Keratinocyte (primary cell): ENCODE results near the gene SMYD4. TPM values are rescaled to one million over a fixed set of nuclear protein-coding genes. Genes with fewer than 3 reads are reported as not detected.

ENCODE experiments used
- DNase-seq: peaks from one replicate; pipeline ENCODE4 v3.0.0-alpha.2; 2011; ENCODE audit warnings: low read depth, missing footprints, low spot score
- FAIRE-seq: peaks from 2 replicates; lab custom pipeline; 2011; peaks lifted over from hg19 to GRCh38; lab: Jason Lieb, UNC
- H2AFZ ChIP-seq: 2 replicates; pipeline ENCODE4 v1.6.0; 2012; ENCODE audit warnings: low read length, control low read depth, inconsistent platforms; ENCODE audit not compliant: control insufficient read depth
- H3K27ac ChIP-seq: 2 replicates; pipeline ENCODE4 v1.5.1; 2011; ENCODE audit warnings: low read length; ENCODE audit not compliant: control insufficient read depth, insufficient read depth
- H3K27me3 ChIP-seq: 3 replicates; pipeline ENCODE4 v1.6.0; 2011; ENCODE audit warnings: low read length; ENCODE audit not compliant: control insufficient read depth, insufficient read depth; ENCODE audit errors: extremely low read depth
- H3K36me3 ChIP-seq, 2 experiments: 2 replicates in 1 of 2; 3 replicates in 1 of 2; pipeline ENCODE4 v1.5.1; 2011; ENCODE audit warnings: low read length in 2 of 2, mild to moderate bottlenecking in 1 of 2; ENCODE audit not compliant: control insufficient read depth in 2 of 2, insufficient read depth in 2 of 2; ENCODE audit errors: extremely low read depth in 1 of 2
- H3K4me1 ChIP-seq: 3 replicates; pipeline ENCODE4 v1.5.1; 2011; ENCODE audit warnings: low read length; ENCODE audit not compliant: control insufficient read depth, insufficient read depth; ENCODE audit errors: extremely low read depth
- H3K4me2 ChIP-seq: 3 replicates; pipeline ENCODE4 v1.6.0; 2011; ENCODE audit warnings: low read depth, low read length; ENCODE audit not compliant: control insufficient read depth, insufficient read depth; ENCODE audit errors: extremely low read depth
- H3K4me3 ChIP-seq, 3 experiments: fragments of 200-600 bp in 1 of 3; sonication (generic) in 1 of 3; 2 replicates in 2 of 3; 3 replicates in 1 of 3; pipeline ENCODE4 v1.5.1; 2011 to 2016; ENCODE audit warnings: low read length in 3 of 3, mild to moderate bottlenecking in 3 of 3, control low read depth in 2 of 3, inconsistent platforms in 1 of 3, low read depth in 1 of 3, mixed read lengths in 1 of 3, mixed run types in 1 of 3, moderate library complexity in 1 of 3; ENCODE audit not compliant: control insufficient read depth in 2 of 3, insufficient read depth in 2 of 3; ENCODE audit errors: extremely low read depth in 1 of 3
- H3K79me2 ChIP-seq: 2 replicates; pipeline ENCODE4 v1.6.0; 2012; ENCODE audit warnings: low read length; ENCODE audit not compliant: control insufficient read depth, insufficient read depth
- H3K9ac ChIP-seq: 3 replicates; pipeline ENCODE4 v1.6.0; 2011; ENCODE audit warnings: low read length; ENCODE audit not compliant: control insufficient read depth, insufficient read depth; ENCODE audit errors: extremely low read depth
- H3K9me1 ChIP-seq: 3 replicates; pipeline ENCODE4 v1.6.0; 2011; ENCODE audit warnings: low read length; ENCODE audit not compliant: control insufficient read depth, insufficient read depth; ENCODE audit errors: extremely low read depth
- H3K9me3 ChIP-seq: 2 replicates; pipeline ENCODE4 v1.5.1; 2012; ENCODE audit warnings: low read depth, low read length; ENCODE audit not compliant: control insufficient read depth
- H4K20me1 ChIP-seq: 3 replicates; pipeline ENCODE4 v1.6.0; 2011; ENCODE audit warnings: low read length; ENCODE audit not compliant: control insufficient read depth, insufficient read depth; ENCODE audit errors: extremely low read depth
- EZH2 ChIP-seq: IDR thresholded peaks from one replicate; pipeline ENCODE4 v1.6.1; 2012; ENCODE audit warnings: inconsistent platforms, mild to moderate bottlenecking, low read length, moderate library complexity
- dilution Hi-C: fragments of 300-500 bp; cut with MboI; formaldehyde crosslinking; loops from one replicate; pipeline ENCODE4 v1.7.0; 2020; ENCODE audit warnings: low sequenced_read_pairs; ENCODE audit not compliant: extremely low pct_ligation_motif_present
- polyA plus RNA-seq, 5 experiments: library from polyadenylated mRNA; depleted of rRNA in 3 of 5; stranded (reverse) in 3 of 5; stranded (forward) in 1 of 5; unstranded in 1 of 5; fragments of >200 nt; gene quantifications; 1 replicate in 1 of 5; 2 replicates in 3 of 5; 3 replicates in 1 of 5; pipeline versions ENCODE4 v1.2.1 to v1.2.3, GENCODE V29; 2011 to 2012; ENCODE audit warnings: missing spikeins in 2 of 5, low read depth in 1 of 5, low replicate concordance in 1 of 5
- TF ChIP-seq, protein P1 (sequence below), 3 experiments: IDR thresholded peaks in 1 of 3; conservative IDR thresholded peaks in 1 of 3; optimal IDR thresholded peaks in 1 of 3; 2 replicates in 2 of 3; 3 replicates in 1 of 3; pipeline versions ENCODE3 to v1.5.1; 2011; ENCODE audit warnings: low read length in 3 of 3, mild to moderate bottlenecking in 3 of 3, moderate library complexity in 2 of 3, control low read depth in 1 of 3, inconsistent platforms in 1 of 3; ENCODE audit not compliant: insufficient read depth in 2 of 3; ENCODE audit errors: extremely low read depth in 1 of 3

The SMYD4 gene
- polyA plus RNA-seq, 1 donor (not counting 4 experiments of a cell fraction or from before 2014, with no cell fraction given), result 6.3 TPM

DNA sequence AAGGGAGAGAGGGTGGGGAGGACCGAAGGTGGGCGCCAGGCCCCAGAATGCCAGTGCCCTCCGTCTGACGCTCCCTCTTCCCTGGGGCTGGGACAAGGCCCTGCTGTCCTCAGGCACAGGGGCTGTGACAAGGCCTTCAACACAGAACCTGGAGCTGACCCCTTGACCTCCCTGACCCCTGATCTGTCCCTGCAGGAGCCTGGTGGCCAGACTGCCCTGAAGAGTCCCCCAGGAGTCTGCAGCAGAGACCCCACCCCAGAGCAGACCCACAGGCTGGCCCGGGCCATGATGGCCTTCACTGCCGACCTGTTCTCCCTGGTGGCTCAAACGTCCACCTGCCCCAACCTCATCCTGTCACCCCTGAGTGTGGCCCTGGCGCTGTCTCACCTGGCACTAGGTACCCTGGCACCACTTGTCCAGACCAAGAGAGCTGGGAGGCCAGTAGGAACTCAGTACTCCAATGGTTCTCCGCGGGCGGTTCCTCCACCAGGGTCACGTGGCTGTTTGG, 84.1 kb downstream of the SMYD4 start:
- no peaks in the 10 kb centered on the region for H3K36me3 ChIP-seq
- no peak overlapping the region for H3K27ac ChIP-seq
- no peak overlapping the region for H3K4me2 ChIP-seq
- DNase-seq (no peak), FAIRE-seq (no peak)
- H4K20me1 ChIP-seq, result no peaks in the 10 kb centered on the region
- dilution Hi-C loops, result no loop called here
- H3K9me3 ChIP-seq, result no peaks in the 10 kb centered on the region
- H3K9me1 ChIP-seq, result no peaks in the 10 kb centered on the region
- no peak overlapping the region for H2AFZ ChIP-seq
- H3K79me2 ChIP-seq, result no peaks in the 10 kb centered on the region
- H3K4me1 ChIP-seq, result peaks cover 9% of the 10 kb centered on the region
- no peak overlapping the region for H3K9ac ChIP-seq
- H3K4me3 ChIP-seq, result no peak overlapping the region
- TF ChIP-seq, protein P1, sequence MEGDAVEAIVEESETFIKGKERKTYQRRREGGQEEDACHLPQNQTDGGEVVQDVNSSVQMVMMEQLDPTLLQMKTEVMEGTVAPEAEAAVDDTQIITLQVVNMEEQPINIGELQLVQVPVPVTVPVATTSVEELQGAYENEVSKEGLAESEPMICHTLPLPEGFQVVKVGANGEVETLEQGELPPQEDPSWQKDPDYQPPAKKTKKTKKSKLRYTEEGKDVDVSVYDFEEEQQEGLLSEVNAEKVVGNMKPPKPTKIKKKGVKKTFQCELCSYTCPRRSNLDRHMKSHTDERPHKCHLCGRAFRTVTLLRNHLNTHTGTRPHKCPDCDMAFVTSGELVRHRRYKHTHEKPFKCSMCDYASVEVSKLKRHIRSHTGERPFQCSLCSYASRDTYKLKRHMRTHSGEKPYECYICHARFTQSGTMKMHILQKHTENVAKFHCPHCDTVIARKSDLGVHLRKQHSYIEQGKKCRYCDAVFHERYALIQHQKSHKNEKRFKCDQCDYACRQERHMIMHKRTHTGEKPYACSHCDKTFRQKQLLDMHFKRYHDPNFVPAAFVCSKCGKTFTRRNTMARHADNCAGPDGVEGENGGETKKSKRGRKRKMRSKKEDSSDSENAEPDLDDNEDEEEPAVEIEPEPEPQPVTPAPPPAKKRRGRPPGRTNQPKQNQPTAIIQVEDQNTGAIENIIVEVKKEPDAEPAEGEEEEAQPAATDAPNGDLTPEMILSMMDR (optimal IDR thresholded peaks at IDR 0.05 in 1 of 3, IDR thresholded peaks at IDR 0.05 in 1 of 3, conservative IDR thresholded peaks at IDR 0.05 in 1 of 3; ENCODE audit: extremely low read depth in 1 of 3, insufficient read depth in 2 of 3, low read length in 3 of 3), result no peak
- no peak for TF ChIP-seq EZH2
- H3K27me3 ChIP-seq, result no peaks in the 10 kb centered on the region

GRCh38 chr17:1744551-1745512, 84.9 kb downstream of the SMYD4 start:
- FAIRE-seq (no peak), DNase-seq (no peak)
- Histone ChIP-seq H3K27me3 (no peaks in the 10 kb centered on the region), H3K27ac (no peak overlapping the region), H3K36me3 (no peaks in the 10 kb centered on the region), H3K4me3 (no peak overlapping the region), H3K9me3 (no peaks in the 10 kb centered on the region), H3K9me1 (no peaks in the 10 kb centered on the region), H2AFZ (no peak overlapping the region), H3K4me2 (no peak overlapping the region), H3K9ac (no peak overlapping the region), H3K79me2 (no peaks in the 10 kb centered on the region), H4K20me1 (no peaks in the 10 kb centered on the region), H3K4me1 (peaks cover 9% of the 10 kb centered on the region)
- no peak for TF ChIP-seq EZH2
- TF ChIP-seq, protein P1 (optimal IDR thresholded peaks at IDR 0.05 in 1 of 3, IDR thresholded peaks at IDR 0.05 in 1 of 3, conservative IDR thresholded peaks at IDR 0.05 in 1 of 3; ENCODE audit: extremely low read depth in 1 of 3, insufficient read depth in 2 of 3, low read length in 3 of 3), result no peak
- dilution Hi-C loops, result no loop called here
